ENCODE measurements around the gene HEMK1.
A peak's percentile ranks its signal among the peaks of the same experiment; 100 is the strongest.

DNA sequence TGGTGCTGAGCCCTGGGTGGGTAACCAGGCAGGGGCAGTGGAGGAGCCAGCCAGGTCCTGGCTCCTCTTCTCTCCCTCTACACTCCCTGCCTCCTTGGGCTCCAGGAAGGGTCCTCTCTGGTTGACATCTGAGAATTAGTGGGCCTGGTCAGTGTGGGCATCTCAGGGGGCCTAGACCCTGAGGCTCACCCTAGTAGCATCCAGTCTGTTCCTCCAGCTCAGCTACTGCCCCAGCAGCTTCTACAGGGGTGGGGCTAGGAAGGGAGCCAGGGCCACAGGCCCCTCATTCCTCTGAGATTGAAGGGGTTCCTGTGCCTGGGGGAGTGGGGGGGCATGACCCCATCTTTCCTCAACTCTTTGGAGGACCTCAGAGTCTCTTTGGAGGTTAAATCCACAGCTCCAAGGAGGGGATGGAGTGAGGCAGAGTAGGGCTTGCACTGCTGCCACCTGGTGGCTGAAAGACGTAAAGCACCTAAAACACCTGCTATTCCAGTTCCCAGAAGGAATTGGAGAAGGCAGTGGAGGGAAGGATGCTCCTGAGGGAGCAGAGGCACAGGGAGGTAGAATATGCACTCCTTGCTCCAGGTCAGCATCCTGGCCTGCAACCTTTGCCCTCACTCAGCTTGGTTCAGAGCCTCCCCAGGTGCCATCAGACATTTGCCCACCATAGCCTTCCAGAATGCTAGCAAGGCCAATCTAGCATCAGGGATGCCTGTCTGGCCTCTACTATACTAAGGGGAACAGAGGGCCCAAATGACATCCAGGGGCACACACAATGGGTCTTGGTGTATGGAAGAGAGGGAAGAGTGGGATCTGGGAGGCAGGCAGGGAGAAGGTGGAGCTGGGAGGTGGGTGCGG is 26.9 kb upstream of the HEMK1 start:
- TF ChIP-seq POLR2A (IDR thresholded peaks at IDR 0.05) (no peak), POLR2AphosphoS5 (IDR thresholded peaks at IDR 0.05) (no peak), EP300 (IDR thresholded peaks at IDR 0.05; ENCODE audit: low read depth) (no peak)
- TF ChIP-seq, protein P1, sequence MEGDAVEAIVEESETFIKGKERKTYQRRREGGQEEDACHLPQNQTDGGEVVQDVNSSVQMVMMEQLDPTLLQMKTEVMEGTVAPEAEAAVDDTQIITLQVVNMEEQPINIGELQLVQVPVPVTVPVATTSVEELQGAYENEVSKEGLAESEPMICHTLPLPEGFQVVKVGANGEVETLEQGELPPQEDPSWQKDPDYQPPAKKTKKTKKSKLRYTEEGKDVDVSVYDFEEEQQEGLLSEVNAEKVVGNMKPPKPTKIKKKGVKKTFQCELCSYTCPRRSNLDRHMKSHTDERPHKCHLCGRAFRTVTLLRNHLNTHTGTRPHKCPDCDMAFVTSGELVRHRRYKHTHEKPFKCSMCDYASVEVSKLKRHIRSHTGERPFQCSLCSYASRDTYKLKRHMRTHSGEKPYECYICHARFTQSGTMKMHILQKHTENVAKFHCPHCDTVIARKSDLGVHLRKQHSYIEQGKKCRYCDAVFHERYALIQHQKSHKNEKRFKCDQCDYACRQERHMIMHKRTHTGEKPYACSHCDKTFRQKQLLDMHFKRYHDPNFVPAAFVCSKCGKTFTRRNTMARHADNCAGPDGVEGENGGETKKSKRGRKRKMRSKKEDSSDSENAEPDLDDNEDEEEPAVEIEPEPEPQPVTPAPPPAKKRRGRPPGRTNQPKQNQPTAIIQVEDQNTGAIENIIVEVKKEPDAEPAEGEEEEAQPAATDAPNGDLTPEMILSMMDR (IDR thresholded peaks at IDR 0.05), result peak; percentile 80 to 94 (median 88)

All from transverse colon (tissue), 4 donors.